Measurements from ENCODE around the gene ACAP3. TPM values are rescaled to one million over a fixed set of nuclear protein-coding genes. Genes with fewer than 3 reads are reported as not detected.

The ACAP3 gene
- total RNA-seq, 4 donors from 2014 or later: 78.1 to 156 (median 110) TPM

- peak overlapping the region in 1 of 4 donors; percentile 94 for H3K27ac ChIP-seq
- TF ChIP-seq CTCF (IDR thresholded peaks at IDR 0.05) (no peak), POLR2A (IDR thresholded peaks at IDR 0.05) (no peak)
- H3K4me3 ChIP-seq: peak overlapping the region in 1 of 4 donors; percentile 96
- H3K27me3 ChIP-seq: no peaks in the 10 kb centered on the region
- no peak for DNase-seq
- H3K4me1 ChIP-seq: peaks cover 9 to 37% (median 30%) of the 10 kb centered on the region in 4 donors
- H3K9me3 ChIP-seq: no peaks in the 10 kb centered on the region
- peaks cover 0 to 50% (median 0%) of the 10 kb centered on the region in 3 donors for H3K36me3 ChIP-seq
These were observed 2.3 kb upstream of the ACAP3 start for GRCh38 chr1:1310109-1310385.

- H3K4me1 ChIP-seq: peaks cover 12 to 42% (median 35%) of the 10 kb centered on the region in 4 donors
- no peaks in the 10 kb centered on the region for H3K27me3 ChIP-seq
- no peaks in the 10 kb centered on the region for H3K9me3 ChIP-seq
- peaks cover 0 to 44% (median 0%) of the 10 kb centered on the region in 3 donors for H3K36me3 ChIP-seq
- H3K4me3 ChIP-seq: peak overlapping the region; percentile 77 to 96 (median 83)
- TF ChIP-seq POLR2A (IDR thresholded peaks at IDR 0.05) (no peak), CTCF (IDR thresholded peaks at IDR 0.05) (no peak)
- H3K27ac ChIP-seq: peak overlapping the region; percentile 89 to 94 (median 92)
- peak in 2 of 3 donors; percentile 60 to 72 for DNase-seq
These were observed 1.8 kb upstream of the ACAP3 start for GRCh38 chr1:1309251-1310108.

GRCh38 chr1:1308756-1309250 lies 1.1 kb upstream of the ACAP3 start:
- peaks cover 0 to 38% (median 0%) of the 10 kb centered on the region in 3 donors for H3K36me3 ChIP-seq
- peaks cover 12 to 49% (median 38%) of the 10 kb centered on the region in 4 donors for H3K4me1 ChIP-seq
- peak overlapping the region; percentile 77 to 96 (median 83) for H3K4me3 ChIP-seq
- peak overlapping the region; percentile 89 to 94 (median 92) for H3K27ac ChIP-seq
- DNase-seq: peak in 1 of 3 donors; percentile 68
- no peak for TF ChIP-seq POLR2A (IDR thresholded peaks at IDR 0.05)
- no peak for TF ChIP-seq CTCF (IDR thresholded peaks at IDR 0.05)
- H3K27me3 ChIP-seq: no peaks in the 10 kb centered on the region
- H3K9me3 ChIP-seq: no peaks in the 10 kb centered on the region

GRCh38 chr1:1307261-1307922 lies 338 bp downstream of the ACAP3 start:
- H3K36me3 ChIP-seq: peaks cover 0 to 23% (median 0%) of the 10 kb centered on the region in 3 donors
- no peaks in the 10 kb centered on the region for H3K27me3 ChIP-seq
- H3K4me3 ChIP-seq: peak overlapping the region; percentile 77 to 96 (median 83)
- peaks cover 12 to 54% (median 38%) of the 10 kb centered on the region in 4 donors for H3K4me1 ChIP-seq
- no peaks in the 10 kb centered on the region for H3K9me3 ChIP-seq
- H3K27ac ChIP-seq: peak overlapping the region; percentile 89 to 94 (median 92)
- no peak for TF ChIP-seq CTCF (IDR thresholded peaks at IDR 0.05)
- peak in 1 of 2 donors; percentile 48 for TF ChIP-seq POLR2A (IDR thresholded peaks at IDR 0.05)
- DNase-seq: peak in 1 of 3 donors; percentile 73

GRCh38 chr1:1306661-1307260 lies 969 bp downstream of the ACAP3 start:
- Histone ChIP-seq H3K9me3 (no peaks in the 10 kb centered on the region), H3K27me3 (no peaks in the 10 kb centered on the region), H3K4me3 (peak overlapping the region; percentile 77 to 96 (median 83)), H3K4me1 (peaks cover 12 to 54% (median 38%) of the 10 kb centered on the region in 4 donors), H3K36me3 (peaks cover 0 to 17% (median 0%) of the 10 kb centered on the region in 3 donors), H3K27ac (peak overlapping the region; percentile 89 to 94 (median 92))
- TF ChIP-seq POLR2A (IDR thresholded peaks at IDR 0.05): no peak
- TF ChIP-seq CTCF (IDR thresholded peaks at IDR 0.05): no peak
- DNase-seq: peak in 1 of 3 donors; percentile 63

Measured in Peyer's patch (tissue), 4 donors.